GM12892 (cell line): ENCODE measurements around the gene P4HTM.

Experiments used
- DNase-seq: peaks from one replicate; pipeline ENCODE4 v3.0.0; 2011; ENCODE audit not compliant: insufficient read length
- FAIRE-seq: peaks from 2 replicates; lab custom pipeline; 2011; peaks lifted over from hg19 to GRCh38; lab: Jason Lieb, UNC
- POLR2A ChIP-seq: IDR thresholded peaks from 2 replicates; pipeline ENCODE4 v1.6.1; 2011; ENCODE audit warnings: low read depth, low read length, control low read depth
- POLR2AphosphoS5 ChIP-seq: IDR thresholded peaks from 2 replicates; pipeline ENCODE4 v1.6.1; 2011; ENCODE audit warnings: low read depth, low read length, control low read depth
- TAF1 ChIP-seq: IDR thresholded peaks from 2 replicates; pipeline ENCODE4 v1.6.1; 2011; ENCODE audit warnings: low read depth, mild to moderate bottlenecking, control low read depth, low read length, borderline replicate concordance

P4HTM gene

GRCh38 chr3:48962939-48963338 lies 27.1 kb upstream of the P4HTM start:
- no peak for FAIRE-seq
- TF ChIP-seq POLR2AphosphoS5, result no peak
- TF ChIP-seq TAF1, result no peak
- TF ChIP-seq POLR2A, result no peak
- no peak for DNase-seq

GRCh38 chr3:48963591-48963990 lies 26.4 kb upstream of the P4HTM start:
- TF ChIP-seq POLR2A (no peak), TAF1 (no peak), POLR2AphosphoS5 (no peak)
- no peak for FAIRE-seq

GRCh38 chr3:48966367-48966766 lies 23.7 kb upstream of the P4HTM start:
- TF ChIP-seq POLR2A (no peak), POLR2AphosphoS5 (no peak), TAF1 (no peak)
- FAIRE-seq (no peak), DNase-seq (no peak)

More at GRCh38 chr3:48963591-48963990, 26.4 kb upstream of the P4HTM start:
- DNase-seq, result no peak

DNA sequence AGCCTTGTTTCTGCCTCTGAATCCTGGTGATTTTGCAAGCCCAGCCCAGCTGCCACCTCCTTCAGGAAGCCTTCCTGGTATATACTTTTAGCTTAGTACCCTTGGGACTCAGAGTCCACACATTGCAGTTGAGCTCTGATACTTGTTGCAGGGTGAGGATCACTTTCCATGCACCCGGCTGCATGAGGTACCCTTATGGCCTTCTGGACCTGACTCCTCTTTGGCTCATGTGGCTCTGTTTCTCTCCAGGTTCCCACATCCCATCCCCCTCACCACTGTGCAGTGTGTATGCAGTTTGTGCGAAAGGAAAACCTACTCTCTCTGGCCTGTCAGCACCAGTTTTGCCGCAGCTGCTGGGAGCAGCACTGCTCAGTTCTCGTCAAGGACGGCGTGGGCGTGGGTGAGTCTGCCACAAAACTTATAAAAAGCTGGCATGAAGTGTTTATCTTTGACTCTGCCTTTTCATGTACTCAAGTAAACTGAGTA lies 23.1 kb upstream of the P4HTM start:
- FAIRE-seq (no peak), DNase-seq (no peak)
- TF ChIP-seq TAF1, result no peak
- TF ChIP-seq POLR2A, result no peak
- no peak for TF ChIP-seq POLR2AphosphoS5

GRCh38 chr3:48970586-48970985 lies 19.5 kb upstream of the P4HTM start:
- FAIRE-seq (no peak), DNase-seq (no peak)
- TF ChIP-seq TAF1, result no peak

DNA sequence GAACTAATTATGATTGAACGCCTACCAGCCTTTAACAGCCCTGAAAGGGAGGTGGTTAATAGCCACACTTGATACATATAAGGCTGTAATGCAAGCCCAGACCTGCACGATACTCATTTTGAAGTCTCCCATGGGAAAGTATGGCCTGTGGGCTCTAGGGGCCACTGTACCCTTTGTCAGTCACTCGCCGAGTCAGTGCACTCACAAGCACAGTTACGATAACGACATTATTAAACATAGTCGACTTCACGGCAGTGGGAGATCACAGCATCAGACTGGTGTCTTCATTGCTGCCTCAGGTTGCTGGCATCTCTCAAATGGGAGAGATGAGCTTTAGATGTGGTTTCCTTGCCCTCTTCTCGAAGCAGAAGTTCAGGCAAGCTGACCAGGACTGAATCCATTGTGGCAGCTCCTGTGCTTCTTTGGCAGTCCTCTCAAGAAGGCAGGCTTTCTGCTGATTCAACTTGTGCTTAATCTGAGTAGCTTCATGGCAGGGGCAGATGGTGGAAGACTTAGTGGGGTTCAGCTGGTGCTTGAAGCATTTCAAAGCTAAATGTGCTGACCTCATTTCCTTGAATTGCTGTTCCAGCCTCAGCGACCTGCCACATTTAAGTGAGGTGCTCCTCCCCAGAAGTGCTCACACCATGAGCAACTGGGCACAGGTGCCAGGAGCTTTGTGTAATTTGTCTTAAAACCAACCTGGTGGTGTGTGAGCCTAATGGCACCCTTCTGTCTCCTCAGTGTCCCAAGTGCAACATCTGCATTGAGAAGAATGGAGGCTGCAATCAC lies 15.8 kb upstream of the P4HTM start:
- FAIRE-seq (no peak), DNase-seq (no peak)
- TF ChIP-seq POLR2AphosphoS5 (no peak), TAF1 (no peak), POLR2A (no peak)

- DNase-seq (no peak), FAIRE-seq (no peak)
- TF ChIP-seq POLR2A (no peak), TAF1 (no peak), POLR2AphosphoS5 (no peak)
These were observed 10.6 kb upstream of the P4HTM start for GRCh38 chr3:48979451-48979850.

DNA sequence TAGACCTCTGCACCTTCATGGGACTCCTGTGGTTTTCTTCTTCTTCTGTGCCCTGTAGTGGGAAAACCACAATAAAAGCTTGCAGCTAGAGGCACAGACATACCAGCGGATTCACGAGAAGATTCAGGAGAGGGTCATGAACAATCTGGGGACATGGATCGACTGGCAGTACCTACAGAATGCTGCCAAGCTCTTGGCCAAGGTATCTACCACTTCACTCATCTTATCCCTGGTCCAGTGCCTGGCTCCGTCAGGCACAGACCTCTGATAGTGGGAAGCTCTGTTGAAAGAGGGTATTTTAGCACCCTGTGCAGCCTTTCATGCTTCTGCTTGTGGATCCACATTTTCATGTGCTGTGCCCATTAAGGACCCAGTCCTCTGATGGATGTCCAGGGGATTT lies 9.7 kb upstream of the P4HTM start:
- TF ChIP-seq POLR2AphosphoS5 (no peak), POLR2A (no peak), TAF1 (no peak)
- no peak for DNase-seq
- FAIRE-seq, result no peak

GRCh38 chr3:48982016-48982415 lies 8.0 kb upstream of the P4HTM start:
- no peak for DNase-seq
- FAIRE-seq, result no peak
- TF ChIP-seq TAF1 (no peak), POLR2AphosphoS5 (no peak), POLR2A (no peak)

GRCh38 chr3:48982686-48983085 lies 7.4 kb upstream of the P4HTM start:
- DNase-seq, result no peak
- no peak for TF ChIP-seq TAF1
- no peak for FAIRE-seq

DNA sequence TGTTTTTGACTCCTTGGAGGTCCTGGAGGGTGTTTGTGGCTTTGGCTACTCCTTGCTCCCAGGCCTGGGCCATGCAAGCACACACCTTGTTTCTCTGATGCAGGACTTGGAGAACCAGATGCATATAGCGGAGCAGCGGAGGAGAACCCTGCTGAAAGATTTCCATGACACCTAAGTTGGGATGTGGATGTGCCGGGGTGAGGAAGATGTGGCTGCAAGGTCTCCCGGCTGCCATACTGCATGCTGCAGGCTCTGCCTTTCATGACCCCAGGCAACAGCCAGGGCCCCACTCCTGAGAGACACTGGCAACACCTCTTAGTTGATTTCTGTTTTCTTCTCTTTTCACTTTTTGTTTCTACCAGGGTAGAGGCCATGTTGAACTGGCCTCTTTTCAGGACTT lies 6.9 kb upstream of the P4HTM start:
- FAIRE-seq (no peak), DNase-seq (no peak)
- TF ChIP-seq POLR2AphosphoS5, result no peak
- TF ChIP-seq TAF1, result no peak
- no peak for TF ChIP-seq POLR2A

DNA sequence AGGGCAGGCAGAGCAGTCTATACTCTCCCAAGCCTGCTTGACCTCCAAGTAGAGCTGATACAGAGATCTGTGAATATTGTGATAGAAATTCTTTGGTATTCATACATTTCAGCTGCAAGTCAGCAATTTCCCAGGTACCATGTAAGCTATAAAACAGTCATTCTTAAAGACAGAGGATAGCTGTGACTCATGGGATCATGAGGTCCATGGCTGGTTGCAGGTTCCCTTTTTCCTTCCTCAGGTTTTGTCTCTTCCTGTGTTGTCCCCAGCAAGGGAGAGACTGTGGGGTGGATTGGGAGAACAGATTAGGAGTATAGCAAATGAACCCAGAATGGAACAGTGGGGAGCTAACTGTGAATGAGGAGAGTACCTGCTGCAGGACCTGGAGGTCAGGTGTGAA lies 5.4 kb upstream of the P4HTM start:
- TF ChIP-seq POLR2AphosphoS5, result no peak
- no peak for TF ChIP-seq POLR2A
- no peak for TF ChIP-seq TAF1
- DNase-seq (no peak), FAIRE-seq (no peak)
